ENCODE data around the gene ZNF655.

GRCh38 chr7:99531354-99531765 is 27.1 kb upstream of the ZNF655 start:
- TF ChIP-seq CTCF (IDR thresholded peaks at IDR 0.05; ENCODE audit: poor library complexity) (no peak), EZH2 (IDR thresholded peaks at IDR 0.05; ENCODE audit: borderline replicate concordance) (no peak)

All from hepatocyte (in vitro differentiated cells).